ENCODE data around the gene TEC. TPM values are rescaled to one million over a fixed set of nuclear protein-coding genes. Genes with fewer than 3 reads are reported as not detected.

TEC gene
- total RNA-seq, 1 experiment from 2014 or later, result 4.5 TPM

DNA sequence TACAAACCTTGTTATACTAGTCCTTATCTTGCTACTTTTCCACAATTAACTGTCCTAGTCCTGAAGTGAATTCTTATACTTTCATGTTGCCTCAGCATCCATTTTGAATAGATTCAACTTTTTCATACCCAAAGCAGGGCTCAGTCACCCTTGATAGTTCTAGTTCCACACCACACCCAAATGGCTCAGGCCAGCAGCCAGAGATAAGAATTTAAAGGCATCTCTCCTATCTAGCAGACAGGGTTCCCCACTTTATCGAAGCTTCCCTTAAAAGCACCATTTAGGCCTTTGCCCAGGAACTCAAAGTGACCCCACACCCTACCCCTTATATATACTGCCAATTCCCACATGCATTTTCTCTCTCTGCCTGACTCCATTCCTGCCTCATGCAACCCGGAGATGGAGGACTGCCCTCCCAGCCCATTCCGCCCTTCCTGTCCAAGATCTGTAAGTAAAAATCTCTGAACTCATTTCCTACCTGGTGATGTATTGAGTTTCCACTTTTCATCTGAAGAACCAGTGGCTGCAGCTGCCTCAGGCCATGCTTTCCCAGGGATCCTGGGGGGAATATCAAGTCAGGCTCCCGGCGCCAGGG, 71.9 kb downstream of the TEC start:
- Histone ChIP-seq H2AFZ (ENCODE audit: low read depth, low read length, poor library complexity, severe bottlenecking) (no peak overlapping the region), H3K9ac (ENCODE audit: low read length) (no peak overlapping the region), H3K4me3 (replicated peaks in 1 of 2; ENCODE audit: low read depth in 1 of 2, low read length in 2 of 2) (no peak overlapping the region), H3K27ac (ENCODE audit: low read depth, low read length) (no peak overlapping the region), H3K79me2 (ENCODE audit: insufficient read depth, low read length) (no peaks in the 10 kb centered on the region), H3K4me2 (ENCODE audit: low read length) (no peak overlapping the region), H3K9me2 (ENCODE audit: insufficient read depth) (no peaks in the 10 kb centered on the region), H3K4me1 (ENCODE audit: control insufficient read depth in 1 of 2, insufficient read depth in 2 of 2, low read length in 2 of 2) (no peaks in the 10 kb centered on the region; a peak in 1 of 4 replicates), H3K27me3 (ENCODE audit: insufficient read depth, low read length) (no peaks in the 10 kb centered on the region), H4K20me1 (ENCODE audit: insufficient read depth) (no peaks in the 10 kb centered on the region), H3K36me3 (ENCODE audit: control insufficient read depth in 1 of 2, insufficient read depth in 2 of 2, low read length in 2 of 2) (no peaks in the 10 kb centered on the region), H3K9me3 (ENCODE audit: control insufficient read depth in 1 of 2, insufficient read depth in 1 of 2, low read depth in 1 of 2, low read length in 2 of 2) (no peaks in the 10 kb centered on the region)
- RAD21 ChIA-PET (ENCODE audit: low non-redundant PET in 1 of 2, low total read pairs in 2 of 2, uncharacterized antibody in 2 of 2, unreplicated experiment in 2 of 2), result no interaction called here
- POLR2A ChIA-PET, result no interaction called here
- no peak for ATAC-seq
- no TSS peak for BruUV-seq (replicated peaks)
- TF ChIP-seq SRF (IDR thresholded peaks at IDR 0.05; ENCODE audit: low read depth) (no peak), TCF7L2 (IDR thresholded peaks at IDR 0.05; ENCODE audit: borderline replicate concordance, extremely low read depth, insufficient read depth, insufficient read length) (no peak), ZNF274 (IDR thresholded peaks at IDR 0.05; ENCODE audit: low read depth, low read length) (no peak), RAD21 (IDR thresholded peaks at IDR 0.05; ENCODE audit: low read depth) (no peak), POLR2AphosphoS5 (IDR thresholded peaks at IDR 0.05; ENCODE audit: low read depth, low read length) (no peak)
- CTCF ChIA-PET, result no interaction called here
- intact Hi-C loops (cut with micrococcal nuclease), result no loop called here
- no peak for DNase-seq (ENCODE audit: low read depth, low spot score)

DNA sequence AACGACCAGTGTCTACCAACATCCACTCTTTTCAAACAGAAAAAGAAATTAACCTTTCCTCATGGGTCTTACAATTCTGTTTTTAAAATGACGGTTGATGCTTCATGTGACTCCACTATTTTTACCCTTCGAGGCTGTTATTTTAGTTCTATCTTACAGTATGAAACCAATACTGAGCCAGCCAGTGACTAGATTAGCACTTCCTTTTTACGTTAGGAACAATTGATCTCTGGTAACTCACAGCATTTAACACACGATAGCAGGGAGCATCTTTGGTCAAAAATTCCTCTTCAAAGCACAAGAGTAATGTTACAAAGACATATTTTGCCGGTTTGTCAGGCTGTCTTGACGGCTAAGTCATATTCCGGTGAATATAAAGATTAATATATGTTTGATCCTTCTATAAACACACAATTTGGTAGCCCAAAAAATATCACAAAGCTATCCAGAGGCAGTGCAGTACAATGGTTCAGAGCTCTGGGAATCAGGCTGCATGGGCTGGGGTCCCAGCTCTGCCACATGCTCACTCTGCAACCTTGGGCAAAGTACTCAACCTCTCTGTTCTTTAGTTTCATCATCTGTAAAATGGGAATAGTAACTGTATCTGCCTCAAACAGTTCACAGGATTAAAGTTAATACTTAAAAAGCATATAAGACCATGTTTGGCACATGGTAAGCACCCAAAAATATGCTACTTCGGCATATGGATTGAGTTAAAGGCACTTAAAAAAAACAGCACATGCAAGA, 72.7 kb downstream of the TEC start:
- ChIA-PET POLR2A (interaction anchor here (1.3 kb wide), 1 partner anchor 7 kb away, joined by 3 read pairs; no protein-coding TSS in a partner anchor), RAD21 (ENCODE audit: low non-redundant PET in 1 of 2, low total read pairs in 2 of 2, uncharacterized antibody in 2 of 2, unreplicated experiment in 2 of 2) (no interaction called here), CTCF (no interaction called here)
- H3K4me1 ChIP-seq (ENCODE audit: control insufficient read depth in 1 of 2, insufficient read depth in 2 of 2, low read length in 2 of 2), result no peaks in the 10 kb centered on the region; a peak in 1 of 4 replicates
- no peaks in the 10 kb centered on the region for H3K9me2 ChIP-seq (ENCODE audit: insufficient read depth)
- no peak overlapping the region for H2AFZ ChIP-seq (ENCODE audit: low read depth, low read length, poor library complexity, severe bottlenecking)
- BruUV-seq (replicated peaks), result no TSS peak
- ATAC-seq (no peak), DNase-seq (ENCODE audit: low read depth, low spot score) (no peak)
- H3K27me3 ChIP-seq (ENCODE audit: insufficient read depth, low read length), result no peaks in the 10 kb centered on the region
- no peaks in the 10 kb centered on the region for H3K9me3 ChIP-seq (ENCODE audit: control insufficient read depth in 1 of 2, insufficient read depth in 1 of 2, low read depth in 1 of 2, low read length in 2 of 2)
- intact Hi-C loops (cut with micrococcal nuclease), result no loop called here
- H3K4me2 ChIP-seq (ENCODE audit: low read length), result no peak overlapping the region
- no peaks in the 10 kb centered on the region for H3K36me3 ChIP-seq (ENCODE audit: control insufficient read depth in 1 of 2, insufficient read depth in 2 of 2, low read length in 2 of 2)
- H3K79me2 ChIP-seq (ENCODE audit: insufficient read depth, low read length), result no peaks in the 10 kb centered on the region
- no peak overlapping the region for H3K4me3 ChIP-seq (replicated peaks in 1 of 2; ENCODE audit: low read depth in 1 of 2, low read length in 2 of 2)
- H3K9ac ChIP-seq (ENCODE audit: low read length), result no peak overlapping the region
- no peaks in the 10 kb centered on the region for H4K20me1 ChIP-seq (ENCODE audit: insufficient read depth)
- no peak overlapping the region for H3K27ac ChIP-seq (ENCODE audit: low read depth, low read length)
- TF ChIP-seq ZNF274 (IDR thresholded peaks at IDR 0.05; ENCODE audit: low read depth, low read length) (no peak), YY1 (IDR thresholded peaks at IDR 0.05; ENCODE audit: extremely low read depth, insufficient replicate concordance, low read depth, low read length) (no peak), EGR1 (IDR thresholded peaks at IDR 0.05; ENCODE audit: low read depth) (no peak), EZH2phosphoT487 (IDR thresholded peaks at IDR 0.05; ENCODE audit: borderline replicate concordance) (no peak), SP1 (IDR thresholded peaks at IDR 0.05; ENCODE audit: low read depth) (no peak), EZH2 (IDR thresholded peaks at IDR 0.05) (no peak), CBX3 (IDR thresholded peaks at IDR 0.05; ENCODE audit: low read depth) (no peak), SRF (IDR thresholded peaks at IDR 0.05; ENCODE audit: low read depth) (no peak), ELF1 (IDR thresholded peaks at IDR 0.05; ENCODE audit: borderline replicate concordance, low read depth) (no peak), RAD21 (IDR thresholded peaks at IDR 0.05; ENCODE audit: low read depth) (no peak), TCF7L2 (IDR thresholded peaks at IDR 0.05; ENCODE audit: borderline replicate concordance, extremely low read depth, insufficient read depth, insufficient read length) (no peak), POLR2A (IDR thresholded peaks at IDR 0.05; ENCODE audit: borderline replicate concordance, extremely low read depth, insufficient read depth, insufficient read length) (no peak)
- TF ChIP-seq, protein P1, sequence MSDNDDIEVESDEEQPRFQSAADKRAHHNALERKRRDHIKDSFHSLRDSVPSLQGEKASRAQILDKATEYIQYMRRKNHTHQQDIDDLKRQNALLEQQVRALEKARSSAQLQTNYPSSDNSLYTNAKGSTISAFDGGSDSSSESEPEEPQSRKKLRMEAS (IDR thresholded peaks at IDR 0.05), result no peak
- TF ChIP-seq, protein P2, sequence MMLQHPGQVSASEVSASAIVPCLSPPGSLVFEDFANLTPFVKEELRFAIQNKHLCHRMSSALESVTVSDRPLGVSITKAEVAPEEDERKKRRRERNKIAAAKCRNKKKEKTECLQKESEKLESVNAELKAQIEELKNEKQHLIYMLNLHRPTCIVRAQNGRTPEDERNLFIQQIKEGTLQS (IDR thresholded peaks at IDR 0.05), result no peak
- TF ChIP-seq, protein P3, sequence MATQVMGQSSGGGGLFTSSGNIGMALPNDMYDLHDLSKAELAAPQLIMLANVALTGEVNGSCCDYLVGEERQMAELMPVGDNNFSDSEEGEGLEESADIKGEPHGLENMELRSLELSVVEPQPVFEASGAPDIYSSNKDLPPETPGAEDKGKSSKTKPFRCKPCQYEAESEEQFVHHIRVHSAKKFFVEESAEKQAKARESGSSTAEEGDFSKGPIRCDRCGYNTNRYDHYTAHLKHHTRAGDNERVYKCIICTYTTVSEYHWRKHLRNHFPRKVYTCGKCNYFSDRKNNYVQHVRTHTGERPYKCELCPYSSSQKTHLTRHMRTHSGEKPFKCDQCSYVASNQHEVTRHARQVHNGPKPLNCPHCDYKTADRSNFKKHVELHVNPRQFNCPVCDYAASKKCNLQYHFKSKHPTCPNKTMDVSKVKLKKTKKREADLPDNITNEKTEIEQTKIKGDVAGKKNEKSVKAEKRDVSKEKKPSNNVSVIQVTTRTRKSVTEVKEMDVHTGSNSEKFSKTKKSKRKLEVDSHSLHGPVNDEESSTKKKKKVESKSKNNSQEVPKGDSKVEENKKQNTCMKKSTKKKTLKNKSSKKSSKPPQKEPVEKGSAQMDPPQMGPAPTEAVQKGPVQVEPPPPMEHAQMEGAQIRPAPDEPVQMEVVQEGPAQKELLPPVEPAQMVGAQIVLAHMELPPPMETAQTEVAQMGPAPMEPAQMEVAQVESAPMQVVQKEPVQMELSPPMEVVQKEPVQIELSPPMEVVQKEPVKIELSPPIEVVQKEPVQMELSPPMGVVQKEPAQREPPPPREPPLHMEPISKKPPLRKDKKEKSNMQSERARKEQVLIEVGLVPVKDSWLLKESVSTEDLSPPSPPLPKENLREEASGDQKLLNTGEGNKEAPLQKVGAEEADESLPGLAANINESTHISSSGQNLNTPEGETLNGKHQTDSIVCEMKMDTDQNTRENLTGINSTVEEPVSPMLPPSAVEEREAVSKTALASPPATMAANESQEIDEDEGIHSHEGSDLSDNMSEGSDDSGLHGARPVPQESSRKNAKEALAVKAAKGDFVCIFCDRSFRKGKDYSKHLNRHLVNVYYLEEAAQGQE (IDR thresholded peaks at IDR 0.05; ENCODE audit: low read depth), result no peak
